HEK293 (cell line): ENCODE results near the gene EOMES.

Experiments used
- CTCF ChIA-PET: fragments of 350-600 bp; formaldehyde crosslinking; extraction: SDS; loops from one replicate; lab custom pipeline; 2021; ENCODE audit warnings: antibody characterized with exemption; lab: Yijun Ruan, JAX
- POLR2A ChIA-PET: fragments of 300-600 bp; formaldehyde crosslinking; extraction: SDS; loops from one replicate; lab custom pipeline; 2020; ENCODE audit warnings: antibody characterized with exemption, inconsistent platforms; lab: Yijun Ruan, JAX
- H3K27ac ChIP-seq: fragments of 200-500 bp; sonication (Bioruptor generic); 2 replicates; pipeline ENCODE4 v1.5.1; 2014; ENCODE audit warnings: low read depth, low read length, control low read depth, inconsistent platforms; ENCODE audit errors: extremely low read depth
- H3K36me3 ChIP-seq, 2 experiments: fragments of 200-500 bp in 1 of 2; sonication (Bioruptor generic) in 1 of 2; 1 replicate in 1 of 2; 2 replicates in 1 of 2; pipeline ENCODE4 v1.5.1; 2014 to 2017; ENCODE audit warnings: inconsistent platforms in 2 of 2, low read length in 2 of 2; ENCODE audit not compliant: control insufficient read depth in 2 of 2, insufficient read depth in 1 of 2
- H3K4me1 ChIP-seq: fragments of 200-500 bp; sonication (Bioruptor generic); 2 replicates; pipeline ENCODE4 v1.5.1; 2014; ENCODE audit warnings: mild to moderate bottlenecking, low read length, inconsistent platforms; ENCODE audit not compliant: control insufficient read depth, insufficient read depth
- H3K4me3 ChIP-seq: 2 replicates; pipeline ENCODE4 v1.5.1; 2011; ENCODE audit warnings: low read depth, mild to moderate bottlenecking, control low read depth, low read length, moderate library complexity
- H3K9me3 ChIP-seq: fragments of 200-500 bp; sonication (Bioruptor generic); 2 replicates; pipeline ENCODE4 v1.5.1; 2014; ENCODE audit warnings: low read depth, low read length, inconsistent platforms; ENCODE audit not compliant: control insufficient read depth, insufficient read depth
- SP2 ChIP-seq: fragments of 450-650 bp; formaldehyde crosslinking; IDR thresholded peaks from 2 replicates; pipeline ENCODE4 v1.5.1; 2016; ENCODE audit warnings: missing biosample characterization, missing genetic modification characterization
- ZBTB8A ChIP-seq: fragments of 450-650 bp; formaldehyde crosslinking; IDR thresholded peaks from 2 replicates; pipeline ENCODE4 v1.5.1; 2016; ENCODE audit warnings: missing biosample characterization, missing genetic modification characterization
- ZNF211 ChIP-seq: fragments of 450-650 bp; formaldehyde crosslinking; IDR thresholded peaks from 2 replicates; pipeline ENCODE4 v1.5.1; 2016; ENCODE audit warnings: low read depth, missing biosample characterization, missing genetic modification characterization
- ZNF266 ChIP-seq: fragments of 450-650 bp; formaldehyde crosslinking; IDR thresholded peaks from 2 replicates; pipeline ENCODE4 v1.5.1; 2016; ENCODE audit warnings: missing biosample characterization, missing genetic modification characterization, low read depth
- ZNF280D ChIP-seq: fragments of 450-650 bp; formaldehyde crosslinking; IDR thresholded peaks from 2 replicates; pipeline ENCODE4 v1.5.1; 2016; ENCODE audit warnings: missing biosample characterization, missing genetic modification characterization
- ZNF335 ChIP-seq: fragments of 450-650 bp; formaldehyde crosslinking; conservative IDR thresholded peaks from 2 replicates; pipeline ENCODE4 v1.5.1; 2016; ENCODE audit warnings: missing biosample characterization, missing genetic modification characterization
- ZNF449 ChIP-seq: fragments of 450-650 bp; formaldehyde crosslinking; IDR thresholded peaks from 2 replicates; pipeline ENCODE4 v1.5.1; 2017; ENCODE audit warnings: missing biosample characterization, mild to moderate bottlenecking, missing genetic modification characterization, moderate library complexity
- ZNF558 ChIP-seq: fragments of 450-650 bp; formaldehyde crosslinking; IDR thresholded peaks from 2 replicates; pipeline ENCODE4 v1.5.1; 2016; ENCODE audit warnings: missing biosample characterization, missing genetic modification characterization
- ZNF596 ChIP-seq: fragments of 450-650 bp; IDR thresholded peaks from 2 replicates; pipeline ENCODE4 v1.5.0; 2018; ENCODE audit warnings: missing biosample characterization, mild to moderate bottlenecking, missing genetic modification characterization, moderate library complexity
- ZNF654 ChIP-seq: fragments of 450-650 bp; formaldehyde crosslinking; IDR thresholded peaks from 2 replicates; pipeline ENCODE4 v1.5.1; 2016; ENCODE audit warnings: low read depth, missing biosample characterization, missing genetic modification characterization
- ZNF660 ChIP-seq: fragments of 450-650 bp; IDR thresholded peaks from 2 replicates; pipeline ENCODE4 v1.5.1; 2018; ENCODE audit warnings: missing biosample characterization, mild to moderate bottlenecking, missing genetic modification characterization
- ZNF664 ChIP-seq: fragments of 450-650 bp; formaldehyde crosslinking; IDR thresholded peaks from 2 replicates; pipeline ENCODE4 v1.5.1; 2016; ENCODE audit warnings: missing biosample characterization, missing genetic modification characterization
- ZNF701 ChIP-seq: fragments of 450-650 bp; formaldehyde crosslinking; IDR thresholded peaks from 2 replicates; pipeline ENCODE4 v1.5.1; 2016; ENCODE audit warnings: missing biosample characterization, missing genetic modification characterization
- TF ChIP-seq, protein P1 (sequence below): fragments of 450-650 bp; formaldehyde crosslinking; IDR thresholded peaks from 2 replicates; pipeline ENCODE4 v1.5.1; 2017; ENCODE audit warnings: missing biosample characterization, missing genetic modification characterization
- TF ChIP-seq, protein P2 (sequence below): fragments of 450-650 bp; IDR thresholded peaks from 2 replicates; pipeline ENCODE4 v1.5.1; 2018; ENCODE audit warnings: missing biosample characterization, mild to moderate bottlenecking, missing genetic modification characterization

EOMES gene

DNA sequence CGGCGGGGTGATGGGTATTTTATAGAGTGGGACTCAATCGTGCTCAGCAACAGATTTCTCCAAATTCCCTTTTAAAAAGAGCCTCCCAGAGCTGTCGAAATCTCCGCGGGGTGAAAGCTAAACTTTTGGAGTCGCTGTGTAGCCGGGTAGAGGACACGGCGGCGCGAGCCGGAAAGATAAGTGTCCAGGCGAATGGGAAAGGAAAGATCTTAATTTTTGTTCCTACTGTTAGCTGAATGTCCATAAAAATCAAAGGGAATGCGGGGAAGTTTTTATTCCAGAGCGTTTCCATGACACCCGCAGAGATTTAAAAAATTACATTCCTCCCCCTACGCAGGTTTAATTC, 9.1 kb downstream of the EOMES start:
- no peak overlapping the region for H3K27ac ChIP-seq
- H3K4me1 ChIP-seq, result no peaks in the 10 kb centered on the region
- no peaks in the 10 kb centered on the region for H3K9me3 ChIP-seq
- POLR2A ChIA-PET, result interaction anchor here (0.9 kb wide), 1 partner anchor 9 kb away, joined by 3 read pairs; the partner anchor contains the start of gene EOMES
- peaks cover 0 to 5% of the 10 kb centered on the region in 2 experiments; a peak in 1 of 3 replicates for H3K36me3 ChIP-seq
- CTCF ChIA-PET, result interaction anchor here (1.0 to 2.1 kb wide), 4 partner anchors 8 to 222 kb away, joined by 4 to 26 read pairs (median 6); partner anchors contain the start of gene EOMES
- TF ChIP-seq ZNF266 (tag by site-specific recombination) (no peak), SP2 (tag by site-specific recombination) (no peak), ZNF660 (no peak), ZNF280D (tag by site-specific recombination) (no peak), ZNF664 (tag by site-specific recombination) (no peak), ZNF449 (tag by site-specific recombination) (no peak), ZBTB8A (tag by site-specific recombination) (no peak), ZNF596 (tag by site-specific recombination) (no peak)
- peak overlapping the region; percentile 35 for H3K4me3 ChIP-seq

GRCh38 chr3:27712136-27713077, 9.7 kb downstream of the EOMES start:
- POLR2A ChIA-PET, result interaction anchor here (0.8 to 1.3 kb wide), 4 partner anchors 8 to 529 kb away, joined by 3 to 5 read pairs (median 4); partner anchors contain the start of genes CMC1 and EOMES
- no peaks in the 10 kb centered on the region for H3K4me1 ChIP-seq
- peak overlapping the region; percentile 35 for H3K4me3 ChIP-seq

GRCh38 chr3:27708250-27708649, 13.9 kb downstream of the EOMES start:
- Histone ChIP-seq H3K4me3 (no peak overlapping the region), H3K27ac (no peak overlapping the region), H3K9me3 (no peaks in the 10 kb centered on the region), H3K4me1 (no peaks in the 10 kb centered on the region), H3K36me3 (no peaks in the 10 kb centered on the region)
- TF ChIP-seq ZNF211 (tag by site-specific recombination) (no peak), ZNF701 (tag by site-specific recombination) (no peak)
- TF ChIP-seq, protein P1, sequence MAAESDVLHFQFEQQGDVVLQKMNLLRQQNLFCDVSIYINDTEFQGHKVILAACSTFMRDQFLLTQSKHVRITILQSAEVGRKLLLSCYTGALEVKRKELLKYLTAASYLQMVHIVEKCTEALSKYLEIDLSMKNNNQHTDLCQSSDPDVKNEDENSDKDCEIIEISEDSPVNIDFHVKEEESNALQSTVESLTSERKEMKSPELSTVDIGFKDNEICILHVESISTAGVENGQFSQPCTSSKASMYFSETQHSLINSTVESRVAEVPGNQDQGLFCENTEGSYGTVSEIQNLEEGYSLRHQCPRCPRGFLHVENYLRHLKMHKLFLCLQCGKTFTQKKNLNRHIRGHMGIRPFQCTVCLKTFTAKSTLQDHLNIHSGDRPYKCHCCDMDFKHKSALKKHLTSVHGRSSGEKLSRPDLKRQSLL (tag by site-specific recombination), result no peak
- TF ChIP-seq, protein P2, sequence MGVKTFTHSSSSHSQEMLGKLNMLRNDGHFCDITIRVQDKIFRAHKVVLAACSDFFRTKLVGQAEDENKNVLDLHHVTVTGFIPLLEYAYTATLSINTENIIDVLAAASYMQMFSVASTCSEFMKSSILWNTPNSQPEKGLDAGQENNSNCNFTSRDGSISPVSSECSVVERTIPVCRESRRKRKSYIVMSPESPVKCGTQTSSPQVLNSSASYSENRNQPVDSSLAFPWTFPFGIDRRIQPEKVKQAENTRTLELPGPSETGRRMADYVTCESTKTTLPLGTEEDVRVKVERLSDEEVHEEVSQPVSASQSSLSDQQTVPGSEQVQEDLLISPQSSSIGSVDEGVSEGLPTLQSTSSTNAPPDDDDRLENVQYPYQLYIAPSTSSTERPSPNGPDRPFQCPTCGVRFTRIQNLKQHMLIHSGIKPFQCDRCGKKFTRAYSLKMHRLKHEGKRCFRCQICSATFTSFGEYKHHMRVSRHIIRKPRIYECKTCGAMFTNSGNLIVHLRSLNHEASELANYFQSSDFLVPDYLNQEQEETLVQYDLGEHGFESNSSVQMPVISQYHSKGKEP, result no peak
- POLR2A ChIA-PET, result no interaction called here
- CTCF ChIA-PET, result interaction anchor here (1.2 kb wide), 1 partner anchor 14 kb away, joined by 5 read pairs; the partner anchor contains the start of gene EOMES

More at GRCh38 chr3:27712136-27713077, 9.7 kb downstream of the EOMES start:
- TF ChIP-seq ZNF335 (tag by site-specific recombination), result peak; percentile 49
- TF ChIP-seq ZNF558 (tag by site-specific recombination), result no peak
- peak; percentile 64 for TF ChIP-seq ZNF654 (tag by site-specific recombination)
- TF ChIP-seq, all 188 proteins: peak for 2
- CTCF ChIA-PET, result interaction anchor here (0.5 to 2.1 kb wide), 36 partner anchors 9 to 1498 kb away, joined by 3 to 26 read pairs (median 3); partner anchors contain the start of gene EOMES
- peaks cover 0 to 4% of the 10 kb centered on the region in 2 experiments; a peak in 1 of 3 replicates for H3K36me3 ChIP-seq
- no peak overlapping the region for H3K27ac ChIP-seq
- H3K9me3 ChIP-seq, result no peaks in the 10 kb centered on the region
